DMS153 treated with DMSO at 0.1 percent for 48 hours (cell line): Measurements from ENCODE around the gene HNRNPUL1.
"Not testable (repeated sequence)": the region's sequence is repeated elsewhere in the genome, so short reads cannot be mapped to it uniquely, and the experiment has no call there.

Experiments used
- DNase-seq: peaks from one replicate; lab custom pipeline; 2025; ENCODE audit not compliant: unreplicated experiment; lab: John Stamatoyannopoulos, UW

Gene HNRNPUL1

DNA sequence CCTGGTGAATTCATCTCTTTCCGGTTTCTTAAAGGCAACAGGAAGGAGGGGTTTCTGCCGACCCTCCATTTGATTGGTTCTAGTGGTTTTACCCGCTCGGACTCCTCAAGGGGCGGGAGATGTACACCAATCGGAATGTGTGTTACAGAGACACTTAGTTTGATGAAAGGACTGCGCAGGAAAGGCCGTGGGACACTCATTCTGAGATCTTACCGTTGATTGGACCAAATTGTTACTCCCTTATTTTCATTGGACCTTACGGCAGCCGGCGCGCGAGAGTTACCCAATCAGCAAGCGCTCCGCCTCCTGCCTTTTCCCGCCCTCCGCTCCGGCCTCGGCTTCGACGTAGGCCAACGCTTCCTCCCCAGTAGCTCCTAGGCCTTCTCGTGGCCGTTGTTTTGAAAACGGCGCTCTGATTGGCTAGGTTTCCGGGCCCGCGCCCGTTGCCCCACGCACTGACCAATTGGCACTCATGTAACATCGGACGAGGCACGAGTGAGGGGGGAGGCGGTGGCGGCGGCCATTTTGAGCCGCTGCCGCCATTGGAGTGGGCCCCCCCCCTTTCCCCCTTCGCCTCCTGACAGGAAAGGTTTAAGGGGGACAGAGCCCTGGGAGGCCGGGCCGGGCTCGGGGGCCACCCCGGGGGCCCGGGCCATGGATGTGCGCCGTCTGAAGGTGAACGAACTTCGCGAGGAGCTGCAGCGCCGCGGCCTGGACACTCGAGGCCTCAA, at the start of gene HNRNPUL1:
TSS of gene HNRNPUL1 (plus strand) at position 523 of the 731 bp plus-strand sequence. CDS start at position 655, 132 bp downstream.
- DNase-seq = peak; percentile 99

DNA sequence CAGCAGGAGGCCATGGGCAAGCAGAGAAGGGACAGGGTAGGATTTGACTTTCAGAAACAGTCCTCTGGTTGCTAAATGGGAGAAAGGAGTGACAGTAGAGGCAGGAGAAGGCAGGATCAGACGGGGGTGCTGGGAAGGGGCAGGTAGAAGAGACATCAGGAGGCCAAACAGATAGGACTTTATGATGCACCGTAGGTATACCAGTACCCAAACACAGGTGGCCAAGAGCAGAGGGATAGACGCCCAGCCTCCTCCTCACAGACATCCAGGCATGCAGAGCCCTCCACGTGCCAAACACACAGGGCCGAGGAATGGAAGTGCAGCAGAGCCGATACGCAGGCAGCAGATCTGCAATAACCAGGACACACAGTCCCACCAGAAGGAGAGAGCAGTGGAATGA, 46.4 kb upstream of the HNRNPUL1 start:
- no peak for DNase-seq

DNA sequence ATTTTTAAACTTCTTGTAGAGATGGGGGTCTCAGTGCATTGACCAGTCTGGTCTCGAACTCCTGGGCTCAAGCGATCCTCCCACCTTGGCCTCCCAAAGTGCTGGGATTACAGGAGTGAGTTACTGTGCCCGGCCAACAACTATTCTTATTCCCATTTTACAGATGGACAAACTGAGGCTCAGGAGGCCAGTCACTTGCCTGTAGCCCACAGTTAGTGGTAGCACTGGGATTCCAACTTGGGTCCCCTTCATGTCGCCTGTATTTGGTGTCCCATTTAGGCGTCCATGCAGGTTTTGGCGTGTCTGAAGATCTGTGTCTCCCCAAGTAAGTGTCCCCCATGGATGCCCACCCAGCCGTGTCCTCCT, 45.9 kb upstream of the HNRNPUL1 start:
- DNase-seq = no peak

DNA sequence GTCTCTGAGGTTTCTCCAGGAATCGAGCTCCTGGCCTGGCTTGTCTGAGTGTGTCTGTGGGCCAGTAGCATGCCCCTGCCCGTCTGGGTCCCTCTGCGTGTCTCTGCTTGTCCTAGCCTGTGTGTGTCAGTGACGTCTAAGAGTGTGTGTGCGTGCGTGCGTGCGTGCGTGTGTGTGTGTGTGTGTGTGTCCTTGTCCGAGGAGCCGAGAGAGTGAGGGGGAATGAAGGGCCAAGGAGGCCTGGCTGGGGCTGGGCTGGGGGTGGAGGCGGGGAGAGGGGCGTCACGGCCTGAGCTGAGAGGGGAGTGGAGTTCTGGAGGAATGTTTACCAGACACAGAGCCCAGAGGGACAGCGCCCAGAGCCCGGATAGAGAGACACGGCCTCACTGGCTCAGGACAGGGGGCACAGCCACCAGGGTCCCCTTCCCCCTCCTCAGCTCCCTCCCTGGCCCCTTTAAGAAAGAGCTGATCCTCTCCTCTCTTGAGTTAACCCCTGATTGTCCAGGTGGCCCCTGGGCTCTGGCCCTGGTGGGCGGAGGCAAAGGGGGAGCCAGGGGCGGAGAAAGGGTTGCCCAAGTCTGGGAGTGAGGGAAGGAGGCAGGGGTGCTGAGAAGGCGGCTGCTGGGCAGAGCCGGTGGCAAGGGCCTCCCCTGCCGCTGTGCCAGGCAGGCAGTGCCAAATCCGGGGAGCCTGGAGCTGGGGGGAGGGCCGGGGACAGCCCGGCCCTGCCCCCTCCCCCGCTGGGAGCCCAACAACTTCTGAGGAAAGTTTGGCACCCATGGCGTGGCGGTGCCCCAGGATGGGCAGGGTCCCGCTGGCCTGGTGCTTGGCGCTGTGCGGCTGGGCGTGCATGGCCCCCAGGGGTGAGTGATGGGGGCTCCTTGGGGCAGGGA, 45.3 kb upstream of the HNRNPUL1 start, which contains the start of gene AXL:
TSS of gene AXL (plus strand) at position 609 of the 893 bp plus-strand sequence. CDS start at position 779, 170 bp downstream.
- DNase-seq = no peak

DNA sequence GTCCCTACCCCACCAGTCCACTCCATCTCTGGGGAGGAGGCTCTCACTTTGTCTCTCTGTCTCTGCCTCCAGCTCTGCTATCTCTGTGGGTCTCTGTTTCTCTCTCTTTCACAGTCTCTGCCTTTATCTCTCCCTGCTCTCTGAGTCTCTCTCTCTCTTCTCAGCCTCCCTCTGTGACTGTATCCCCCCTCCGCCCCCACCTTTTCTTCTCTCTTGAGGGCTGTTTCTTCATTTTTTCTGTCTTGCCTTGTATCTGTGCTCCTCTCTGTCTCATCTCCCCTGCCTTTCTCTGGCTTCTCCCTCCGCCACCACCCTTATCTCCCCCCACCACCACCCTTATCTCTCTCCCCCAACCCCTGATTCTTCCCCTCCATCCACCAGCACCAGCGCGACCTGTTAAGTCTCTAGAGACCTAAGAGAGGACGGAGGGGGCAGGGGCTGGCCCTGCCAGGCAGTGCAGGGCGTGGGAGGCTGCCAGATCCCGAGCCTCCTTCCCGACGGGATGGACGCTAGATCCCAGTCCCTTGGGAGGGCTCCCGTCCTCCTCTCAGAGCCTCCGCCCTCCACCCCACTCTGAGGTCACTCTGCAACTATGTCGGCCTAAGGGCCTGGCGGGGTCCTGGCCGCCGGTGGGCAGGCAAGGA, 44.1 kb upstream of the HNRNPUL1 start:
- DNase-seq = no peak

DNA sequence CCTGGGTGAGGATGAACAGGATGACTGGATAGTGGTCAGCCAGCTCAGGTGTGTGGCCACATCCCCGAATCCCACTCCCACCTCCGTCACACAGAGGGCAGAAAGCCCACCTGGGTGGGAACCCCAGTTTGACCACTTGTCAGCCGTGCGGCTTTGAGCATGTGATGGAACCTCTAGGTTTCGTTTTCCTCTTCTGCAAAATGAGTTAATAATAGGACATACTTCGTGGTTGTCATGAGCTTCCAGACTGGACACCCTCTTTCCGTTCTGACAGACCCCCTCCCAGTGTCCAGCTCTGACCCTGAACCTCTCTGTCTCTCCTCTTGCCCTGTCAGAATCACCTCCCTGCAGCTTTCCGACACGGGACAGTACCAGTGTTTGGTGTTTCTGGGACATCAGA, 43.4 kb upstream of the HNRNPUL1 start:
- no peak for DNase-seq

DNA sequence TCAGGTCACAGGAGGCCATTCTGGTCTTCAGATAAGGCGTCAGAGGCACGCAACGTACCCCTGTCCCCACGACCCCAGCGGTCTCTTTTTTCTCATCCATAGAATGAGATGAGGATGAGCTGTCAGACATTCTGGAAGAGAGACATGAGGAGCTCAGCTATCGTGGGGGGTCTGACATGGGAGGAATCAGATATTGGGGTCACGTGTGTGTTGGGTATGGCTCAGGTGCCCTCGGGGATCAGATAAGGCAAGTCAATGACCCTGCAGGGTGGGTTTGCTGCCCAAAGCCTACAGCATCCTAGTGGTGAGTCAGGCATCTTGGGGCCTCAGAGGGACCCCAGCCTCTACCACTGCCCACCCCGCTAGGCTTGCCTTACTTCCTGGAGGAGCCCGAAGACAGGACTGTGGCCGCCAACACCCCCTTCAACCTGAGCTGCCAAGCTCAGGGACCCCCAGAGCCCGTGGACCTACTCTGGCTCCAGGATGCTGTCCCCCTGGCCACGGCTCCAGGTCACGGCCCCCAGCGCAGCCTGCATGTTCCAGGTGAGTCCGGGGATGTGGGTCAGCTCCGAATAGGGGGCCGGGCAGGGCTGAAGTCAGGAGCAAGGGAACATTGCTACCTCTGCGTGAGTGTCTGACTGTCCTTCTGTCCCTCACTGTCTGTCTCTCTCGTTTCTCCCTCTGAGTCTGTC, 42.5 kb upstream of the HNRNPUL1 start:
- no peak for DNase-seq

DNA sequence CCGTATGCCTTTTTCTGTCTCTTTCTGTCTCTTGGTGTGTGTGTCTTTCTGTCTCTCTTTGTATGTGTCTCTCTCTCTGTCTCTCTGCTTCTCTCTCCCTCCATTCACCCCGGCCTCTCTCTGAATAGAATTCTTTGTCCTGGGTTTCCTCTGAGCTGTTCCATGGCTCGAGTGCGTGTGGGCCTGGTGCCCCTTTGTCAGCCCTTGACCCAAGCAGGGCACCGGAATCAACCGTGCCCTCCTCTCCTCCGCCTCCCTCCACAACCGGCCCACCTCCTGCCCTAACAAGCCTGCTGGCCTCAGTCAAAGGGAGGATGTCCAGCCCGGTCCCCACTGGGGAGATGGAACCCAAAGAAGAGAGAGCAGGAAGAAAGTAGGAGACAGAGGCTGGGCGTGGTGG, 41.9 kb upstream of the HNRNPUL1 start:
- DNase-seq = no peak

DNA sequence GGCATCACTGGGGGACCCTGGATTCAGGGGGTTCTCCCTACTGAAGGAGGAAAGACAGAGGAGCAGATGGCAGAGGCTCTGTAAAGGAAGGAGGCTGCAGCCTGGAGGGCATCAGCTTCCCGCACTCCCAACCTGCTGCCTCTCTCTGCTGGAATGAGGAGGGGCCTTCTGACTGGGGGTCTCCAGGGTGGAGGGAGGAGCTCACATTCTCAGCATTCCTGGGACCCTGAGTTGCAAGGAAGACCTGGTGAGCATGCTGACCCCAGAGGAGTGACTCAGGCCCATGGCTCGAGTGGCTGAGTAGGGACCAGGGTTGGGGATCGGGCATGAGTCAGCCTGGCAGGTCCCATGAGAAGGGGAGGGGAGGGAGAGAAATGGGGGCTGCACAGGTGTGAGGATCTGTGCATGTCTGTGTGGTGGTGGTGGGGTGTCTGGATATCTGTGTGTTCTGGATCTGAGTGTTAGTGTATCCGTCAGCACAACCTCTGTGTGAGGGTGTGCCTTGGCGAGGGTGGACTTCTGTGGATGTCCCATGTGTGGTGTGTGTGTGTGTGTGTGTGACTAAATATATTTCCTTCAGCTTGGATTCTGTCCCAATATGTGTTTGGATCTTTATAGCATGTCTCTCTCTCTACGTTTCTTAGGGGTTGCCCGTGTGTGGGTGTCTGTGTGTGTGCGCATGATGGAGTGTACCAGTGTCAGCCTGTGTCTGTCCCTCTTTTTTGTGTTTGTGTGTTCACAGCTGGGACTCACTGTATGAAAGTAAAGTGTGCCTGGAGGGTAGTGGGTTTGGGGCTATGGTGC, 40.5 kb upstream of the HNRNPUL1 start:
- no peak for DNase-seq

DNA sequence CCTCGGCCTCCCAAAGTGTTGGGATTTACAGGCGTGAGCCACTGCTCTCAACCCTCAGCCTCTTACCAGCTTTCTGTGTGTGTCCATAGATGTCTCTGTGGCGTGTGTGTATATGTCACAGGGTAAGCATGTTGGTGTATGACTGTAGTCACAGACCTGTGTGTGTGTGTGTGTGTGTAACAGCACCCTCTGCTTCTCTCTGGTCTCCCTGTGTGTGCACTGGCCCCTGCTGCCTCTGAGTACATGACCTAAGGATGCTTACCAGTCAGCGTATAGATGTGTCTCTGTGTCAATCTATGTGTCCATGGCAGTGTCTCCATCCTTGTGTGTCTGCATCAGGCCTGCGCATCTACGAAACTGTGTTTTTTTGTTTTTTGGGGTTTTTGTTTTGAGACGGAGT, 39.5 kb upstream of the HNRNPUL1 start:
- no peak for DNase-seq

DNA sequence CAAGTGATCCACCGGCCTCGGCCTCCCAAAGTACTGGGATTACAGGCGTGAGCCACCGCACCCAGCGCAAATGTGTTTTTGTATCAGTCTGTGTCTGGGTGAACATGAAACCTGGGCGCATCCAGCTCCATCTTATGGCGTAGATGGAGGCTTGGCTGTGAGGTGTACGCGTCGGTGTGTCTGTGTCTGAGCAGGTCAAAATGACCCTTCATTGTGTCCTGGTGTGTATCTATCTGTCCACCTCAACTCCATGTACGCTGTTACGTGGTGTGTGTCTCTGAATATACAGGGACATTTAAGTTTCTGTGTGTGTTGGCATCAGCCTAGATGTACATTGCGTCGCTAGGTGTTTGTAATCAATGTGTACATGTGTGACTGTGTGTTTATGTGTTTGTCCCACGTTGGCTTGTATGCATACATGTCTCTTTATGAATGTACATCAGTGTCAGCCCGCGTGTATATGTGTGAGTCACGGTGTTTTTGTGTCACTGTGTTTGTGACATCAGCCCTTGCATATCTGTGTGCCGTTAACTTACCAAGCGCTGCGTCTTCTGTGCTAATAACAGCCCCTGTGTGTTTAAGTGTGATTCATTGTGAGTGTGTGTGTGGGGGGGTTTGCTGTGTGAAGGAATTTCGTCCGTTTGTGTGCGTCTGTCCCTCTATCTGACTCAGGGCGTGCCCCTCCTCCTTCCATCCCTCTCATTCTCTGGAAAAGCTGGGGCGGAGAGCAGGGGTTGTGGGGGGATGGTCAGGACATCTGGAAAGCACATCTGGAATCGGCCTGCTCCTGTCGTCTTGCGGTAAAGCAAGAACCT, 38.7 kb upstream of the HNRNPUL1 start:
- no peak for DNase-seq

DNA sequence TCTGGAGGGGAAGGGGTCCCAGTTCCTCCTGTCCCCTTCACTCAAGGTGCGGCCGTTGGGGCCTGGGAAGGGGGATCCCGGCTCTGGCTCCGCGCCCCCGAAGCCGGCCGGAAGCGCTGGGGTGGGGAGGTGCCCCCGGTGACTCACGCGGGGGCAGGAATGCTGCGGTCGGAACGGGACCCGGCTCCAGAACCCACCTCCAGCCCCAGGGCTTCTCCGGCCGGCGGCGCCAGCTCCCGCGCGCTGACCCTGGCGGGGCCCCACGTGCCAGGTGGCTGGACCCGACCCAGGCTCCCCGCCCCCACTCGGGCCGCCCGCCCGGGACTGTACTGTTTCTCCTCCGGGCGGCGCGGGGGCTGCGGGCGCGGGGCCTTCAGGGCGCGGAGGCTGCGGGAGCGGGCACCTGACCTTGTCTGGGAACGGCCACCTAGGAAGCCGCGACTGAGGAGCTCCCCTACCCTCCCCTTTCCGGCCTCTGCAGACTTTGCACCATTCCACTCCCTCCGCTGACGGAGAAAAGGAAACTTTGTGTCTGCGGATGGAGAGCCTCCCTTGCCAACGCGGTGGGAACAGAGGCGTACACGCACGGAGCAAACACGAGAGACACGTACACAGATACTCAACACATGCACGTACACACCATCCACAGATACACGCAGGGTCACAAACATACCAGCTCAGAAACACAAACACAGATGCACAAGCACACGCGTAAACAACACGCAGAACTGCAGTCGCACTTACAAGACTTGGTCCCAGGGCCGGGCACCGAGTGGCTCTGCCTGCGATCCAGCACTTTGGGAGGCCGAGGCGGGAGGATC, 37.9 kb upstream of the HNRNPUL1 start:
- DNase-seq = no peak

DNA sequence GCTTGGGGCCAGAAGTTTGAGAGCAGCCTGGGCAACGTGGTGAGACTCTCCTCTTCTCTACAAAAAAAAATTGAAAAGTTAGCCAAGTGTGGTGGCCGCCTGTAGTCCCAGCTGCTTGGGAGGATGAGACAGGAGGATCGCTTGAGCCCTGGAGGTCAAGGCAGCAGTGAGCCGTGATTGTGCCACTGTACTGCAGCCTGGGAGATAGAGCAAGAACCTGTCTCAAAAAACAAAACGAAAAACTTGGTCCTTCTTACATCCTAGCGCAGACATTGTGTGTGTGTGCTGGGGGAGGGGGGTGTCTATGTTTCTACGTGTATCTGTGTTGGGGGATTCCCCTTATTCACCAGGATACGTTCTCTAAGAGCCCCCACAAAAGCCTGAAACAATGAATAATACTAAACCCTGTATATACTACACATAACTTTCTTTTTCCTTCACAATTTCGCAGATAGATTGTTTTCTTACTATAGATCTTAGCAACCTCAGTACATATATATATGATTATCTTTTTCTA, 37.2 kb upstream of the HNRNPUL1 start:
- DNase-seq = no peak

DNA sequence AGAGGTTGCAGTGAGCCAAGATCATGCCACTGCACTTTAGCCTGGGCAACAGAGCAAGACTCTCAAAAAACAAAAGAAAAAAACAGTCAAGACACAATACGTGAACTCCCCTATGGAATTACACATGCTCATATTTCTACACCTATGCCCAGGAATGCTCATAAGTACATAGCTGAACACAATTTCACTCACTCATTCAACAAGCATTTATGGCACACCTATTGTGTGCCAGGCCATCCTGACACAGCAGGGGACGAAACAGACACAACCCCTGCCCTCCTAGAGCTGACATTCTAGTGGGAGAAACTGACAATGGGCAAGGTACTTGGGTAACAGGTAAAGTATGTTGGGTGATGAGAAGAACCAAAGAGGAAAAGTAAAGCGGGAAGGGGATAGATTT, 35.7 kb upstream of the HNRNPUL1 start:
- DNase-seq = no peak

DNA sequence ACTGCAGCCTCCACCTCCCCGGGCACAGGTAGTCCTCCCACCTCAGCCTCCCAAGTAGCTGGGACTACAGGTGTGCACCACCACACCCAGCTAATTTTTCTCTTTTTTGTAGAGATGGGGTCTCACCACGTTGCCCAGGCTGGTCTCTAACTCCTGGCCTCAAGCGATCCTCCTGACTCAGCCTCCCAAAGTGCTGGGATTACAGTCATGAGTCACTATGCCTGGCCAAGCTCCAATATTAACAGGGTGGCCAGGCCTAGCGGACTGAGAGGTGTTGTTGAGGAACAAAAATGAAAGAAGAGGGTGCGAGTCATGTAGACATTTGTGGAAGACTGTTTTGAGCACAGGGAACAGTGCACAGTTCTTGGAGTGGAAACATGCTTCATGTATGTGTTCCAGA, 34.8 kb upstream of the HNRNPUL1 start:
- not testable (repeated sequence) for DNase-seq

DNA sequence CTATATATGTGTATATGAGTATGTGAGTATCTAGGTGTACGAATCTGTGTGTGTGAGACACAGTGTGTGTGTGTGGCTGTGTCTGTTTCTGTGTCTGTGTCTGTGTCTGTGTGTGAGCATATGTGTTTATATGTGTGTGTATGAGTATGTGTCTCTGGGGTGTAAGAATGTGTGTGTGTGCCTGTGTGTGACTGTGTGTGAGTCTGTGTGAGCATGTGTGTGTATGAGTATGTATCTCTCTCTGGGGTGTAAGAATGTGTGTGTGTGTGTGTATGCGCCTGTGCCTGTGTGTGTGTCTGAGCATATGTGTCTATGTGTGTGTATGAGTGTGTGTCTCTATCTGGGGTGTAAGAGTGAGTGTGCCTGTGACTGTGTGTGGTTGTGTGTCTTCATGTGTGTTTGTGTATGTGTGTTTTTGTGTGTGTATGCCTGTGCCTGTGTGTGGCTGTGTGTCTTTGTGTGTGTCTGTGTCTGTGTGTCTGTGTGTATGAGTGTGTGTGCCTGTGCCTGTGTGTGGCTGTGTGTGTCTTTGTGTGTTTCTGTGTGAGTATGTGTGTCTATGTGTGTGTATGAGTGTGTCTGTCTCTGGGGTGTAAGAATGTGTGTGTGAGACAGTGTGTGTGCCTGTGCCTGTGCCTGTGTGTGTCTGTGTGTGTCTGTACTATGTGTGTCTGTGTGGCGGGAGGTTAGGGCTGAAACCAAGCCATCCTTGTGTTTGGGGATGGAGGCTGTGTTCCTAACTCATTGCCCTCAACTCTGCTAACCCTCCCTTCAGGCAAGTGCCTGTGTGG, 33.9 kb upstream of the HNRNPUL1 start:
- DNase-seq = no peak

DNA sequence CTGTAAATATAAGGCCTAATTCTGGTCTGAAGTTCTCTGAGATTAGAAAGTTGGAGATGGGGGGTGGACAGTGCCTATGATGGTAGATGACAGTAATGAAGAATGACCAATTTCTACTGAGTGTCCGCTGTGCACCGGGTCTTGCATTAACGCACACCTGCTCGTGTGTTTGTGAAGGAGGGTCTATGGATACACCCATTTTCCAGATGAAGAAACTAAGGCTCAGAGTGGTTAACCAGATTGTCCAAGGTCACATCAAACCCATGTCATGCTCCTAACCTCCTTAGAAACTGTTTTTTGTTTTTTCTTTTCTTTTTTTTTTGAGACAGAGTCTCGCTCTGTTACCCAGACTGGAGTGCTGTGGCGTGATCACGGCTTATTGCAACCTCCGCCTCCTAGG, 31.5 kb upstream of the HNRNPUL1 start:
- DNase-seq = no peak
